Lower leg skin (tissue), 3 donors: ENCODE results near the gene PLEKHG4B.

ENCODE experiments used
- POLR2A ChIP-seq, 2 donors: fragments of 450-650 bp; IDR thresholded peaks; one replicate each; pipeline ENCODE4 v1.6.1; 2016 to 2017; ENCODE audit warnings: antibody characterized with exemption in 2 of 2, mild to moderate bottlenecking in 1 of 2, moderate library complexity in 1 of 2
- TF ChIP-seq, protein P1 (sequence below), 3 donors: fragments of 450-650 bp; IDR thresholded peaks; one replicate each; pipeline ENCODE4 v1.5.1; 2016; ENCODE audit warnings: antibody characterized with exemption in 3 of 3, mild to moderate bottlenecking in 3 of 3, moderate library complexity in 2 of 3

DNA sequence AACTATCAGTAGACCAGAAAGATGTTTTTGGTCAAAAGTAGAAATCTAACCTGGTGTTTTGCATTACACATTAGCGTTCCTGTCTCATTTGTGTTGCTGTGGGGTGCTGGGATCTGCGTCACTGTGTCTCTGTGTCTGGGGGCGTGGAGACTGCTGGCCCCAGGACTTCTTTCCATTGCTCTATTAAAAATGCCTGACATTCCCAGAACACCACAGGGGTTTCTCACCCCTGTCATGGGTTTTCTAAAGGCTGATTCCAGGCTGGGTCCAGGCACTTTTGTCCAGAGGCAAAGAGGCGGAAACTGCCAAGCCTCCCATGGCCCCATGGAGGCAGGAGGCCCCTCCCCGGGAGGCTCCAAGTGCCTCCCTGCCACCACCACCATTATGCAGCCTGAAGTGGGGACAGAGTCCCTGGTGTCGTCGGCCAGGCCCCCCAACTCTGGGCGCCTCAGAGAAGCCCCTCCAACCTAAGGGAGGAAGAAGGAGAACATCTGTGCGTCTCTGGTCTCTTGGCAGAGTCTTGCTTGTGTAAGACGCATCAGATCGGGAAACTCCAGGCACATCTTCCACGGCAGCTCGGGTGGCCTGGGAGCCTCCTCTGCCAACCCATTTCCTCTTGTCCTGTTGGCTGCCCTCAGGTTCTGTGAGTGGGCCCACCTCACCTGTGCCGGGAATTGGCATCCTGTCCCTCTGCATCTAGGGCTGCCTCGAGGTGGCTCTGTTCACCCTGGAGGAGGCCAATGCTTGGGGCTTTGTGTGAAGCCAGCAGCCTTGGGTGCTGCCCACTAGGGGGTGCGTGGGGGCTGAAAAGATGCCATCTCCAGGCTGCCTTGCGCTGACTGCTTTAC lies 13.8 kb upstream of the PLEKHG4B start:
- TF ChIP-seq, protein P1, sequence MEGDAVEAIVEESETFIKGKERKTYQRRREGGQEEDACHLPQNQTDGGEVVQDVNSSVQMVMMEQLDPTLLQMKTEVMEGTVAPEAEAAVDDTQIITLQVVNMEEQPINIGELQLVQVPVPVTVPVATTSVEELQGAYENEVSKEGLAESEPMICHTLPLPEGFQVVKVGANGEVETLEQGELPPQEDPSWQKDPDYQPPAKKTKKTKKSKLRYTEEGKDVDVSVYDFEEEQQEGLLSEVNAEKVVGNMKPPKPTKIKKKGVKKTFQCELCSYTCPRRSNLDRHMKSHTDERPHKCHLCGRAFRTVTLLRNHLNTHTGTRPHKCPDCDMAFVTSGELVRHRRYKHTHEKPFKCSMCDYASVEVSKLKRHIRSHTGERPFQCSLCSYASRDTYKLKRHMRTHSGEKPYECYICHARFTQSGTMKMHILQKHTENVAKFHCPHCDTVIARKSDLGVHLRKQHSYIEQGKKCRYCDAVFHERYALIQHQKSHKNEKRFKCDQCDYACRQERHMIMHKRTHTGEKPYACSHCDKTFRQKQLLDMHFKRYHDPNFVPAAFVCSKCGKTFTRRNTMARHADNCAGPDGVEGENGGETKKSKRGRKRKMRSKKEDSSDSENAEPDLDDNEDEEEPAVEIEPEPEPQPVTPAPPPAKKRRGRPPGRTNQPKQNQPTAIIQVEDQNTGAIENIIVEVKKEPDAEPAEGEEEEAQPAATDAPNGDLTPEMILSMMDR (IDR thresholded peaks at IDR 0.05), result no peak
- no peak for TF ChIP-seq POLR2A (IDR thresholded peaks at IDR 0.05)
